Activated CD4-positive, alpha-beta T cell treated with anti-CD3 and anti-CD28 coated beads, Interleukin-2, amount 50 U/mL, for 24 hours (primary cell): Measurements from ENCODE around the gene C11orf54.
"Not testable (repeated sequence)": the region's sequence is repeated elsewhere in the genome, so short reads cannot be mapped to it uniquely, and the experiment has no call there.

Experiments
- DNase-seq, 2 donors: peaks; one replicate each; pipeline ENCODE4 v3.0.0-alpha.2; 2020; ENCODE audit warnings: low read depth in 1 of 2, low spot score in 1 of 2

C11orf54 gene

GRCh38 chr11:93765551-93765950 lies 24.1 kb downstream of the C11orf54 start:
- no peak for DNase-seq

GRCh38 chr11:93766504-93766903 lies 25.0 kb downstream of the C11orf54 start:
- no peak for DNase-seq

- DNase-seq: no peak
Observed at GRCh38 chr11:93767018-93767417, 25.5 kb downstream of the C11orf54 start.

GRCh38 chr11:93770160-93770559 lies 28.7 kb downstream of the C11orf54 start:
- DNase-seq: no peak

GRCh38 chr11:93772123-93772522 lies 30.7 kb downstream of the C11orf54 start:
- no peak for DNase-seq

- no peak for DNase-seq
Observed at GRCh38 chr11:93773045-93773477, 31.6 kb downstream of the C11orf54 start.

GRCh38 chr11:93773601-93774200 lies 32.2 kb downstream of the C11orf54 start:
- no peak for DNase-seq

GRCh38 chr11:93774560-93774959 lies 33.1 kb downstream of the C11orf54 start:
- DNase-seq: not testable (repeated sequence)

- DNase-seq: no peak
Observed at GRCh38 chr11:93775289-93775688, 33.8 kb downstream of the C11orf54 start.

GRCh38 chr11:93783362-93783761 lies 41.9 kb downstream of the C11orf54 start:
- no peak for DNase-seq

GRCh38 chr11:93783765-93784144 lies 42.3 kb downstream of the C11orf54 start:
- no peak for DNase-seq

GRCh38 chr11:93784145-93784934 lies 42.9 kb downstream of the C11orf54 start, which contains the start of gene MED17:
Gene MED17, plus strand, starts transcription at chr11:93784282. Its CDS starts 232 bp downstream, at chr11:93784514.
- peak; percentile 73 to 90 for DNase-seq

GRCh38 chr11:93784935-93785360 lies 43.5 kb downstream of the C11orf54 start:
- DNase-seq: no peak

GRCh38 chr11:93791493-93791892 lies 50.0 kb downstream of the C11orf54 start:
- DNase-seq: no peak

GRCh38 chr11:93796441-93797231 lies 55.2 kb downstream of the C11orf54 start:
- DNase-seq: no peak

GRCh38 chr11:93801366-93801765 lies 59.9 kb downstream of the C11orf54 start:
- DNase-seq: no peak

GRCh38 chr11:93804879-93805278 lies 63.4 kb downstream of the C11orf54 start:
- no peak for DNase-seq

GRCh38 chr11:93807980-93808379 lies 66.5 kb downstream of the C11orf54 start:
- no peak for DNase-seq

- no peak for DNase-seq
Observed at GRCh38 chr11:93813974-93814373, 72.5 kb downstream of the C11orf54 start.
